GDM1 (cell line): ENCODE data around the gene ADAP1.

ENCODE experiments used
- DNase-seq: peaks from one replicate; lab custom pipeline; 2025; lab: John Stamatoyannopoulos, UW

The ADAP1 gene

DNA sequence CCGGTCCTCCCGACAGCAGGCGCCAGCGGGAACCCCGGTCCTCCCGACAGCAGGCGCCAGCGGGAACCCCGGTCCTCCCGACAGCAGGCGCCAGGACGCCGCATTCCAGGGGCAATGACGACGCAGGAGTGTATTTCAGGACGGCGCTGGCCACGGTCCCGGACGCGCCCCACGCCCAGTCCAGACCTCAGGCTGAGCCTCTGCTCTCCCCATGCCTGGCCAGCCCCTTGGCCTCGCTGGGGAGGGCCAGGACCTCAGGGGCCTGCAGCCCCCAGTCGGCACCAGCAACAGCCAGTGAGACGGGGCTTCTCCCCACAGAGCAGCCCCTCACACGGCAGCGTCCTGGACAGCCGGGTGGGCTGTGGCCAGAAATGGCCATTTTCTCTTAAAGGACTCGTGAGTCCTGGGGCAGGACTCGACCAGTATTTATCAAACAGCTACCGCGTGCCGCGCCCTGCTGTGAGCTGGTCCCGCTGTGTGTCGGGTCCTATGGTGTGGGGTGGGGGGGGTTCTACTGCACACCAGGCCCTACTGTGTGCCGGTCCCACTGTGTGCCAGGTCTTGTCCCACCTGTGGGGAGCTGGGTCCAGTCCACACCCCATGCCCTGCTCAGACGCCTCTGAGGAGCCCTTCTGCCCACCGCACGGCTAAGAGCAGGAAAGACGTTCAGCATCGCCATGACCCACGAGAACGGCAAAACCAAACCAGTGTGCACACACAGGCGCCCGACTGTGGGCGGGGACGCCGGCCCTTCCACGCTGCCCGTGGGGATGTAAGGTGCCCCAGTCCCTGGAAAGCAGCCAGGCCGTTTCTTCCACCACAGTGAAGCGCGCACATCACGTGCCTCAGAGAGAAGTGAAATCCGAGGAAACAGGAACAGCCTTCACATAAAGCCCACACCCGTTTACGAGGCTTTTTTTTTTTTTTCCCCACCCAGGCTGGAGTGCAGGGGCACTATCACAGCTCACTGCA, 44.8 kb downstream of the ADAP1 start:
- DNase-seq, result peak; percentile 66

DNA sequence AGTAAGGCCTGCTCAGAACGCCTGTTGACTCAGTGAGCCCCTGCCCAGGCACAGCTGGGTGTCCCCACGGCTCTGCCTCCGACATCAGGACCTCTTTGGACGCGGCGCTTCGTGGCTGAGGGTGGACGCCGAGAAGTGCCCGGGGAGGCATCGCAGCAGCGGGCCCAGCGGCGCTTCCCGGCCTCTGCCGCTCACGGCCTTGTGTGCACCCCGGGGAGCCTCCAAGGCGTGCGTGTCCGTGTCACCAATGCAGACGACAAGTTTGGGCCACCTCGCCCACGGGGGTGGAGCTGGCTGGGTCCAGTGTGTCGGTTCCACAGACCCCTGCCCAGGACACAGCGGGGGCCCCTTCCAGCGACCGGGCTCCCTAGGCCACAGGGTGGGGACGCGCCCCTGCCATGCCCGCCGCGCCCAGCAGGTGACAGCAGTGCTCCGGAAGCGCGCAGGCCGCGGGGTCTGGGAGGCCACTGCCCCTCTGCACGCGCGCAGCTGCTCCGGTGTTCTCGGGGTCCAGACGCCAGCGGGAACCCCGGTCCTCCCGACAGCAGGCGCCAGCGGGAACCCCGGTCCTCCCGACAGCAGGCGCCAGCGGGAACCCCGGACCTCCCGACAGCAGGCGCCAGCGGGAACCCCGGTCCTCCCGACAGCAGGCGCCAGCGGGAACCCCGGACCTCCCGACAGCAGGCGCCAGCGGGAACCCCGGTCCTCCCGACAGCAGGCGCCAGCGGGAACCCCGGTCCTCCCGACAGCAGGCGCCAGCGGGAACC, 45.7 kb downstream of the ADAP1 start:
- DNase-seq, result peak; percentile 28

DNA sequence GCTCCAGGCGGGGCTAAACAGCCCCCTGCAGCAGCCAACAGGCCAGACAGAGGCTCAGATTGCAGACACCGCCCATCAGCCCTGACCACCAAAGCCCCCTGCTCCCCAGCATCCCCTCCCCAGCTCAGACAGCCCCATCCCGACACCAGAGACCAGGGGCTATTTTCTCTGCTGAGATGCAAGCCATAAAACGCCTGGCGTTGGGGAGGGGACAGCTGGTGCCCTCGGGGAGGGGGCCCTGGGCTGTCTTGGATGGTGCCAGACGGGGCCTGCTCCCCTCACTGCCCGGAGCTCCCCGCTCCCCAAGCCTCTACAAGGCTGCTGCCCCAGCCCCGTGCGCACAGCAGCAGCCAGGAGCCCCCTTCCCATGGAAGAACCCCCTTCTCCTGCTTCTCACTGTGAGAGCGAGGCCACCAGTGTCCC, 46.3 kb downstream of the ADAP1 start:
- DNase-seq, result no peak

DNA sequence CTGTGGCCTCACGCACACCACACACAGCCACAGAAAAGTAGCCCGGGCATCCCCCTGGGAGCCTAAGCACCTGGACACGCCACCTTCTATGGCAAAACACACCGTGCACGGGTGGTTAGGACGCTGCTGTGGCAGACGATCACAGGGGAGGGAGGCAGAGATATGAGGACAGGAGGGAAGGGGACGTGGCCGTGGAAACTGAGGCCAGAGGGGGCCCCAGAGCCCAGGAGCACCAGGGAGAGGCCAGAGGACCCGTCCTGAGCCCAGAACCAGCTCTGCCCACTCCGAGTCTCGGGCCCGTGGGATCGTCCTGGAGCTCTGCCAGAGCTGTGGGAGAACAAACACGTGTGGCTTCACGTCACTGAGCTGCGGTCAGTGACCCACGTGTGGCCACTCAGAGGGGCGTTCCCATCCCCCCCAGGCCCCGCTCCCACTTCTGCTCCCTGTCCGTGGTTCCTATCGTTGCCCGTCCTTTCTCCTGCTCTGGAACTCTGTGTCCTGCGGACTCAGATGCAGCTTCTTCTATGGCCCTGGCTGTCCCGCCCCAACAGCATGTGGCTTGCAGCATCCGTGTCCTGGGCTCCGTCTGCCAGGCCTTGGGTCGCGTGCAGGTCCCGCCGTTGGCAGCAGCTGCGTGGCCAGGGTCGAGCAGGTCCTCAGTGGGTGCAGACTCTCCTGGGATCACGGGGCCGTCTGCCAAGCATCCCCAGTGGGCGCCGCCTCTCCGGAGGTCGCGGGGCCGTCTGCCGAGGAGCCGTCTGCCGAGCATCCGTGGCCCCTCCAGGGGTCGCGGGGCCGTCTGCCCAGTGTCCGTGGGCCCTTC, 47.1 kb downstream of the ADAP1 start:
- no peak for DNase-seq

DNA sequence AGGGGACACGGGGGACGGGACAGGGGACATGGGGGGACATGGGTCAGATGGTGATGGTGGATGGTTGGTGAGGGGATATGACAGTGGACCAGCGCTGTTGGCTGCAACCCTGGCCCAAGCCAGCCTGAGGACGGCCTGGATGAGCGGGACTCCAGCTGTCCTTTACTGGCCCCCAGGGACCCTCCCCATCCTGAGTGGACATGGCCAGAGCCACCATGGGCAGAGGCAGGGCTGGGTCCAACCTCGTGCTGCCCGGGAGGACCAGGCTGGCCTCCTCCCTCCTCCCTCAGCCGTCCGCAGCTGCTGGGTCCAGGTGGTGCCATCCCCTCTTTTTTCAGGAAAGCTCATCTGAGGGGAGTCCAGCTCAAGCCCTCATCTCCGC, 47.7 kb downstream of the ADAP1 start:
- no peak for DNase-seq

DNA sequence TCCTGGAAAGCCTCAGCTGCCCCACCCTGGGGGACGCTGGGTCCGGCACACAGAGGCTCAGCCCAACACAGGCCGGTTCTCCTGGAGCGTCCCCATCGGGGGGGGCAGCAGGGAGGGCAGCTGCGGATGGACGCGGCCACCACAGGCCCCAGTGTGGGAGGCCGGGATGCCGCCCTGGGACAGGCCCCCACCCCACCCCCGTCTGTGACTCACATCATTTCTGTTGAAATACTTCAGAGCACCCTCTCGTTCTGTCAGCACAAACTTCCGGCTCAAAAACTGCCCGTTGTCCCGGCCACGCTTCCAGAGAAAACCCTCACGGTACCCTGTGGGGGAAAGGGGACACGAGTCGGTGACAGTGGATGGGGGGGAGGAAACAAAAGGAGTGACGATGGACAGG, 49.6 kb downstream of the ADAP1 start:
- no peak for DNase-seq

DNA sequence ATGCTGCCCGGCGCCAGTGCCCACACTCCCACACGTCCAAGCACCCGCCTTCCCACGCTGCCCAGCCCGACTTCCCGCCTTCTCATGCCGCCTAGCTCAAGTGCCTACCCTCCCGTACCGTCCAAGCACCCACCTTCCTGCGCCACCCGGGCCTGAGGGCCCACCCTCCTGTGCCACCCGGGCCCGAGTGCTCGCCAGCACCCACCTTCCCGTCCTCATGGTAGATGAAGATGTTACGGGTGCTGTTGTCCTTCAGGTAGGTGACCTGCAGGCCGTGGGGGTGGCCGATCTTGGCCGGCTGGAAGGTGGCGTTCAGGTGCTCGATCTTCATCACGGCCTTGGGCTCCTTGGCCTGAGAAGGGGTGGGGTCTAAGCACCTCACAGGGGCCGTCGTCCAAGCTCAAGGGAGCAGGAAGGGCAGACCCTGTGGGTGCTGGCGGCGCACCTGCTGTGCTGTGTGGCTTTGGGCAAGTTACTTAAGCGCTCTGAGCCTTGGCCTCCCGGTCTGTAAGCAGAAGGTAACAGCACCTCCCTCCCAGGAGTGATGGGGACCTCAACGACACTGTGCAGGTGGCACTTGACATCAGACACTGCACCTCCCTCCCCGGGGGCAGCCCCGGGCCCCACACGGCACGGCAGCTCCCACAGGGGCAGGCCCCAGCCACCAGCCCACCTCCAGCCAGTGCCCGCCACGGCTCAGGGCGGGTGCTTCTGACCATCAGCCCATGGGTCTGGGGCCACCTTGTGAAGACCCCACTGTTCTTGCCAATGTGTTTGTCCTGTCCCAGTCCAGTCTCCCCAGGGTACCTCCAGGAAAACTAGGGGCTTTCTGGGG, 50.3 kb downstream of the ADAP1 start:
- no peak for DNase-seq

DNA sequence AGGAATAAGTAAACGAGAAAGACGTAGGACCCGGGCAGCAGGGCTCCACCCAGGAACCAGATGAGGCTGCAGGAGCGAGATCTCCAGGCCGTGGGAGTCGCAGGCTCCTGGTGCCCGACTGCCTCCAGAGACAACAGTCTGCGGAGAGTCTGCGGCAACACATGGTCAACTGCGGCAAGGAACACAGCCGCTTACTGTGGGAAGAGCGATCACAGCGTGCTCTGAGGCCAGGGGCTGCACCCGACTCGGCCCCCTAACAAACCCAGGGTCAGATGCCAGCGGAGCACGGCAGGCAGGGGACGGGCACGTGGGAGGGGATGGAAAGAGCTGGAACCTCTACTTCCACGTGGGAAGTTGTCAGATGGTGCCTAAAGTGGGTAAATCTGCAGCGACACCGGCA, 51.5 kb downstream of the ADAP1 start:
- no peak for DNase-seq

DNA sequence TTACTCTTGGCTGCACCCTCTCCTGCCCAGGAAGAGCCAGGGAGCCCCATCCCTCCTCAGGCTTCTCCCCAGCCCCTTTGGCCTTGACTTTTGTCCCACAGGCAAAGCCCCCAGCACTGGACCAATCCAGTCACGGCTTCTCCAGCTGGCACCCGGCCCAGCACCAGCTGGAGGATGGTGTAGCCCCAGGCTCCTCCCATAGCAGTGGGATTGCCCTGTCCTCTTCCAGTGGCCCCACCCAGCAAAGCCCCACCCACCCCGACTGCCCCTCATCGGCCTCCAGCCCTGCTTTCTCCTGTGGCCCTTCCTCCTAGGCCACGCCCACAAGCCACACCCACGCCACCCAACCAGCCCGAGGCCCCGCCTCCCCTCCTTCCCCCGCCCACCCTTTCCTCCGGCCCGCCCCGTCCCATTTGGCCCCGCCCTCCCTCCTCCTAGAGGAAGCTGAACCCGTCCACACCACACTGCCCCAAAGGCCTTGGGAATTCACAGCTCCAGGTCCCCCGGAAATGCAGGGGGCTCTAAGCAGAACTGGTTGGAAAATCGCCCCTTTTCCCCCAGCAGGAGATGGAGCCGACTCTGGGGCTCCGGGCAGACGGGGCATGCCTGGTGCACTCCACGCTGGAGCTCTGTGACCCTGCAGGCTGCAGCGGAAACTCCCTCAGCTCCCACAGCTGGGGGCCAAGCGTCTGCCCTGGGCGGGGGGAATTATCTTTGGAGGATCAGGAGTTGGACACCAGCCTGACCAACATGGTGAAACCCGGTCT, 52.9 kb downstream of the ADAP1 start:
- DNase-seq, result peak; percentile 52

DNA sequence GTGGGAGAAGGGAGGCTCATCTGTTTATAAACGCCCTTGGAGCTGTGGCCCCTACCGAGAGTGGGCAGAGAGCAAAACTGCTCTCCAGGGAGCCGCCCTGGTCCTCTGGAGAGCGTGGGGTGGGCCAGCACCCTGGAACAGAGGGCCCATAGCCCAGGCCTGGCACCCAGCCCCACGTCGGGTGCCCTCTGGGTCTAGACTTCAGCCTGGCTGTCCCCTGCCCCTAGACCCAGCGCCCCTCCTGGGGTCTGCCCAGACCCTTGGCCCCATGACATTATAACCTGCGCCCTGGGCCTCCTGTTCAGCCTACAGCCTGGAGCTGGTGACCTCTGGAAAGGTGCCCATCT, 53.5 kb downstream of the ADAP1 start:
- no peak for DNase-seq

DNA sequence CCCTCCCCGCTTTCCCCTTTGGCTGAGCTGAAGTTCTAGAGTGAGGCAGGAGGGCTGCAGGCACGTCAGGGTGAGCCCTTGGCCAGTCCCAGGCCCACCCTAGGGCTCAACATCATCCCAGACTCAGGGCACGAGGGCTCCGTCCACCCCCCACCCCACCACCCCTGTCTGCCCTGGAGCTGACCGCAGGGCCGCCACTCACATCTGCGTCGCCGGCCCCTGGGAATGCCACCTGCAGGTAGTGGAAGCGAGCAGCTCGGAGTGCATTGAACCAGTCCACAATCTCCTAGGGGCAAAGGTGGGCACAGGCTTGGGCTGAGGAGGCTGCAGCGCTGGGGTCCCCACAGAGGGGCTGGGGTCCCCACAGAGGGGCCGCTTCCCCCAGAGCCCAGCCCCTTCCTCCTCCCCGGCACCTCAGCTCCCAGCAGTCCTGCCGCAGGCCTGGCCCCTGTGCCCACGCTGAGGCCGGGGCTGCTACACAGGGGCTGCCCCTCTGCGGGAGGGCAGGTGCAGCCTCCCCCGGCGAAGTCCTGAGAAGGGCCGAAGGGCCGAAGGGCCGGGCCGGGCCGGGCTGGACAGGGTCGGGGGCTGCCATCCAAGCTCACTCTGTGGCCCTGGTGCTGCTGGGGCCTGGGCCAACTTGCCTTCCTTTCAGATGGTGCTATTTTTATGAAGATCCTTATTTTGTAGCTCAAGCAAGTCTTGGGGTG, 54.0 kb downstream of the ADAP1 start:
- DNase-seq, result no peak

DNA sequence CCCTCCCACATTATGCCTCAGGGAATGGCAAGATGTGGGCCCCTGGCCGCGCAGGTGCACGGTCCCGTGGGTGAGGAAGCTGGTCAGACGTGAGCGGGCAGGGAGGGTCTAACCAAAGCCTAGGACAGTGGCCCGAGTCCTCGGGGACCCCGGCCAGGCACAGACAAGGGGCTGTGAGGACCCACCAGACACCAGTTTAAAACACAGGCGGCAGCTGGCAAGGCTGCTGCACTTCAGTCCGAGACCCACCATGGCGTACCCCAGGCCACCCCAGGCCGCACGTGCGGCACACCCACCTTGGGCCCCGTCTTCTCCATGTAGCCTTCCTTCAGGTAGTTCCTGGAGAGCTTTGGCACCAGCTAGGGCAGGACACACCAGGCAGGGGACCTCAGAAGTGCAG, 54.7 kb downstream of the ADAP1 start:
- no peak for DNase-seq

DNA sequence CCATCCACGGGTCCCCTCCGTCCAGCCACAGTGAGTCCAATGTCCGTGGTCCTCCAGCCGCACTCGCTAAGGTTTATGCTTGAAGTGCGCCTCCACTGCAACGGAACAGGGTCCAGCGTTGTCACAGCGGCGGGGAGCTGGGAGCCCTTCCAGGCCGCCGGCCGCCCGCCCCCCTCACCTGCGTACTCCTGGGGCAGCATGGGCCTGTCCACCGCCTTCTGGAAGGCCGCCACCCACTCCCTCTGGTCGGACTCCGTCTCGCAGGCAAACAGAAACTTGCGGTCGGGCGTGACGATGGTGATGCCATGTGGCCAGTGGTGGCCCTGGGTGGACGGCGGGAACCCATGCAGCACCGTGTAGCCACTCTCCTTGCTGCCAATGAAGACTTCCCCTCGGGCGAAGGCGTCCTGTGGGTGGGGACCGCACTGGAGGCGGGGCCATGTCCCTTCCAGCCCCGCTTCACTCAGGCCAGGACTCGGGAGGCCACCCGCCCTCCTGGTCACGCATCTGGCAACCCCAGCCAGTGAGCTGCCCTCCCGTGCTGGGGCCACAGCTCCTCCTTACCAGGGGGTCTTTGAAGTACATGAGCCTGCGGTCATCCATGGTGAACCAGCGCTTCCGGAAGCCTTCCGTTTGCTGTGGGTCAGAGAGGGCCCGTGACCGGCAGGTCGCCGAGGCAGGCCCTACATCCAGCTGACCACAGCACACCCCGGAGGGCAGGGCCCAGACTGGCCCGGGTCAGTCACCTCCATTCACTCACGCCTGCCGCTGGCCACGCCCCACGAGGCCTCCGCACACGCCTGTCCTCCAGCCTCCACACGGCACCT, 55.4 kb downstream of the ADAP1 start:
- DNase-seq, result no peak

DNA sequence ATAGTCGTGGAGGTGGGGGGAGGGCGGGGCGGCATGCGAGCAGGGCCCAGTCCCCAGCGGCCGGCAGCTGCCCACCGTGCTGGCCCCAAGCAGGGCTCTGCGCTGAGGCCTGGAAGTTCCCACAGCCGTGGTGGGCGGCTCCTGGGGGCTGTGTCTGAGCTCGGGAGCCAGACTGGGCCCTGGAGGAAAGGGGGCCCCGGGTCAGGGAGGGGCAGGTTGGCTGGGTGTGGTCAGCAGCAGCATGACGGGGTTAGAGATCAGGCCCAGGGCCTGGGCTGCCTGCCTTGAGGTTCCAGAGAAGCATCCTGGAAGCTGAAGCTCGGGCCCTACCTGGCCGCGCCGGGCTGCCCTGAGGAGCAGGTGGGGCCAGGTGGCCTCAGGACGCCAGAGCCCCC, 56.0 kb downstream of the ADAP1 start:
- DNase-seq, result no peak

DNA sequence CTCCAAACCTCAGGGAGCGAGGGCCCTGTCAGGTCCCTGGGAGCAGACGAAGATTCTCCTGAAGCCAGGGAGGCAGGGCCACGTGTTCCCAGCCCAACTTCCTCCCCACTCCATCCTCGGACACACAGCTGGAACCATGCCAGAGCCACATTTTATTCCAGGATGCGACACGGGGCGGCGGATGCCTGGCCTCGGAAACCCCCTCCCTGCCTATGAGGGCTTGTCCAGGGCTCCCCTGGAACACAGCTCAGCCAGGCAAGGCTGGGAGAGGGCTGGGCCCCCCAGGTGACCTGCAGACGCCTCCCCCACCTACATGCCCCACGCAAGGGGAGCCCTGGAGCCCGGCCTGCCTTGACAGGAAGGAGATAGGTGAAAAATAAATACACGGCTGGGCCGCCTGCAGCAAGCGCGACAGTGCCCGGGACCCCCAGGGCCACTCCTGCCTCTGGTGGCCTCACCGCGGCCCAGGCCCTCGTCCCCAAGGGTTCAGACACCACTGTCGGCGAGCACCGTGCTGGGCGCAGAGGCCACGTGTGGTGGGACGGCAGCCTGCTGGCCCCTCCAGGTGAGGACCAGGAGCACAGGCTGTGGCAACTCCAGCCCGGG, 56.6 kb downstream of the ADAP1 start:
- no peak for DNase-seq

DNA sequence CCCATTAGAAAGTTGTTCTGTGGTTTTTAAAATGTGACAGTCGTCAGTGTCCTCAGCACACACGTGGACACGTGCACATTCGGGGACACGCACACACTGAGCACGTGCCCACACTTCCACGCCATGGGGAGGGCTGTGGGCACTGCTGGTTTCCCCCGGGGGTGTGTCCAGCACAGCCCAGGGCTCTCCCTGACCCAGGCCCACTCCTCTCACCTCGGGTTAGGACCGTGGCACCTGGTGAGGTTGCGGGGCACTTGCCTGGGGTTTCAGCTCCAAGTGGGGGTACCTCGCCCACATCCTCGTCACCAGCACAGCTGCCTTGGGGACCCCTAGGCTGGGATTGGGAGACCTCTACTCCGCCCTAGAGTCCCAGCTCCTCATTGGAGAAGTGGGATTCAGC, 57.4 kb downstream of the ADAP1 start:
- no peak for DNase-seq

DNA sequence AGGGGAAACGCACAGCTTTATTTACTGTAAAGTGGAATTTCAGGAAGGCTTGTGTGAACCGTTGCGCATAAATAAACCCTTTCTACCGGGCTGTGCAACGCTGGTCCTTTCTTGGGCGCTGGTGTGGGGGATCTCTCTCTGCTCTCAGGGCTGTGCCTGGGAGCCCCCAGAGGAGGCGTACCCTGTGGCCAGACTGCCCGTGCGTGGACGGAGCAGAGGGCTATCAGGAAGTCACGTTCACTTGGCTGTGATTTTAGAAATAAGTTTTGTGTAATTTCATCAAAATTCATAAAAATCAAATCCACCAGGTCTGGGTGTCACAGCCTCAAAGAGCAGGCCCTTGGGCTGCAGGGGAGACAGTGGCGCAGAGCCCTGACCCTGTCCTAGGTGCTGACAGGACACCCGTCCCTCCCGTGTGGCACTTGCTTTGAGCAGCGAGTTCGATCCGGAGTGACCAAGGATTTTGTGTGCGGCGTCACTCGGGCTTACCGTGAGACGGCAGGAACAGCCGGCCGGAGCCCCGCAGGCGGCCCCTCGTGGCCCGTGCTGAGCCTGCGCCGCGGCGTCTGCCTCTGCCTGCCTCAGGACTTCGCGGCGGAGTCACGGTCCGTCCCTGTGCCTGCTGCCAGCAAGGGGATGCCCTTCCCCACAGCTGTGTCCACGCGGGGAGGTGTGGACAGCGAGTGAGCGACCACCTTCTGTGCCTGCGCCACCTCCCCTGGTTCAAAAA, 58.0 kb downstream of the ADAP1 start:
- DNase-seq, result no peak

DNA sequence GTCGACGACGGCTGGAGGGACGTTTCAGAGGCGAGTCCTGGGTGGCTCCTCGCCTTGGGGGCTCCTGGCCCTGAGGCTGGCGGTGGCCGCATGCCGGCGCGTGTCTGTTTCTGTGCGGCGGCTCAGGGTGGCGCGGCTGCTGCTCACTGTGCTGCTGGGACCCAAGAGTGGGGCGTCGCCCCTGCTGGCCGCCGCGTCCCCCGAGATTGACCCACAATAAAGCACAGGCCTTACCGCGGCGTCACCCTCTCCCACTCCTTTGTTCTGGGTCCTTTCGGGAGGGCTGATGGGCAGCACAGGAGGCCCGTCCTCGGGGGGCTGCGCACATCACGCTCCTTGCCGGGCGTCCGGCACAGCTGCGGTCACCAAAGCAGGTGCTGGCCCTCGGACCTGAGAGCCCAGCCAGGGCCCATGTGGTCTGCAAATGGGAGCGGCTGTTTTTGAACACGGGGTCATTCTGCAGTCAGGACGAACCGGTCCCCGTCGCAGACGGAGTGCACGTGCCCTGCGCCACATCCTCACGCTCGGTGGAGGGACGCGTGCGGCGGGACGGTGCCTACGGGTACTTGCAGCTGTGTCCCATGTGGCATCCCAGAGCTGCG, 58.9 kb downstream of the ADAP1 start:
- no peak for DNase-seq
